ENCODE measurements around the gene CTBP2.
"Not testable (repeated sequence)": the region's sequence is repeated elsewhere in the genome, so short reads cannot be mapped to it uniquely, and the experiment has no call there.

CTBP2 gene

DNA sequence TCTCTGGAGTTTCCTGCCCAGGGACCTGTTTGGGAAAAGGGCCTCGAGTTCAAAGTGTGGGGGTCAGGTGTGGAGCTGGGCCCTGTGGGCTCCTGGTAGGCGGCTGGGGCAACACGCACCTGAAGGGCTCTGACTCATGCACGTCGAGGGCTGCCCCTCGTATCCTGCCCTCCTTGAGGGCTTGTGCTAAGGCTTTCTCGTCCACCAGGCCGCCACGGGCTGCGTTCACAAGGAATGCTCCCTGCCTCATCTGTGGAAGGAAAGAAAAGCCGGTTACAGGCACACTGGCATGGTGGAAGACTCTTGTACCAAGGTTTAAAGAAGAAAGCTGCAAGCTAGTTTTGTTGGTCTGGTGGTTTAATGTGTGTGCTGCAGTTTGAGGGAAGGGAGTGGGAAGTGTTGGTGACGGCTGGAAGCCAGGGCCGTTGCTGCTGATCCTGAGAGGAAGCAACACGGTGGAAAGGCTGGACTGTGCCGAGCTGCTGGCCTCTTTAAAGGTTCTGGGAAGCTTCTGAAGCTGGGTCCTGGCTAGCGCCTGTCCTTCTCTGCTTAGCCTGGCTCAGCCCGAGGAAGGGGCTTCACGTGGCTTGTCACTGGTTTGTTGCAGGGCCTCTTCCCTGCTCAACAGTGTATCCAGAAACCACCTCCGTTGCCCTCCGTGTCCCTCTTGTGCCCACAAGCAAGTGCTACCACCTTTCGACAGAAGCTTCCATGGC, 166.5 kb downstream of the CTBP2 start:
- H3K27ac ChIP-seq (ENCODE audit: low read depth in 2 of 2, low read length in 2 of 2), result no peak overlapping the region
- no peak overlapping the region for H3K4me3 ChIP-seq (ENCODE audit: low read length in 2 of 2)
- no peaks in the 10 kb centered on the region for H3K4me1 ChIP-seq (ENCODE audit: control insufficient read depth in 2 of 2, insufficient read depth in 2 of 2, low read length in 2 of 2)
- H3K9me3 ChIP-seq (ENCODE audit: control insufficient read depth in 2 of 2, low read length in 2 of 2), result no peaks in the 10 kb centered on the region
- H3K9ac ChIP-seq (ENCODE audit: low read depth in 1 of 2, low read length in 2 of 2), result no peak overlapping the region
- H3K36me3 ChIP-seq (ENCODE audit: control insufficient read depth in 2 of 2, insufficient read depth in 2 of 2, low read length in 2 of 2), result peaks cover 65 to 83% of the 10 kb centered on the region in 2 donors
- H3K27me3 ChIP-seq (ENCODE audit: control insufficient read depth in 2 of 2, insufficient read depth in 2 of 2, low read length in 2 of 2), result no peaks in the 10 kb centered on the region

DNA sequence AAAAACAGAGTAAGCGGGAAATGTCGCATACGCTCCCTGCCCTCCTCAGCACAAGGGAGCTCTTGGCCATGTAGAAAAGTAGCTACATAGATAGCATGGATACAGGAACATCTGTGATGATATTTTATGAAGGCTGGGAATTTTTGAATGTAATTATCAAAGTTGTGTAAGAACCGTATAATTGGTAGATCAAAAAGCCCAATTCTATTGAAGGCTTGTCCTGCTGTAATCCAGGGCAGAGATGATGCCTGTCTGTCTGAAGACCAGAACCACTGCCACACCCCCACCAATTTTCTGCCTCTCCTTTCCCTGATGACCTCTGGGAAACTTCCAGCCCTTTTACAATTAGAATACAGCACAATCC, 167.0 kb downstream of the CTBP2 start:
- Histone ChIP-seq H3K9me3 (ENCODE audit: control insufficient read depth in 2 of 2, low read length in 2 of 2) (no peaks in the 10 kb centered on the region), H3K4me3 (ENCODE audit: low read length in 2 of 2) (no peak overlapping the region), H3K36me3 (ENCODE audit: control insufficient read depth in 2 of 2, insufficient read depth in 2 of 2, low read length in 2 of 2) (peaks cover 66 to 79% of the 10 kb centered on the region in 2 donors), H3K4me1 (ENCODE audit: control insufficient read depth in 2 of 2, insufficient read depth in 2 of 2, low read length in 2 of 2) (no peaks in the 10 kb centered on the region), H3K27me3 (ENCODE audit: control insufficient read depth in 2 of 2, insufficient read depth in 2 of 2, low read length in 2 of 2) (no peaks in the 10 kb centered on the region), H3K27ac (ENCODE audit: low read depth in 2 of 2, low read length in 2 of 2) (no peak overlapping the region), H3K9ac (ENCODE audit: low read depth in 1 of 2, low read length in 2 of 2) (no peak overlapping the region)

DNA sequence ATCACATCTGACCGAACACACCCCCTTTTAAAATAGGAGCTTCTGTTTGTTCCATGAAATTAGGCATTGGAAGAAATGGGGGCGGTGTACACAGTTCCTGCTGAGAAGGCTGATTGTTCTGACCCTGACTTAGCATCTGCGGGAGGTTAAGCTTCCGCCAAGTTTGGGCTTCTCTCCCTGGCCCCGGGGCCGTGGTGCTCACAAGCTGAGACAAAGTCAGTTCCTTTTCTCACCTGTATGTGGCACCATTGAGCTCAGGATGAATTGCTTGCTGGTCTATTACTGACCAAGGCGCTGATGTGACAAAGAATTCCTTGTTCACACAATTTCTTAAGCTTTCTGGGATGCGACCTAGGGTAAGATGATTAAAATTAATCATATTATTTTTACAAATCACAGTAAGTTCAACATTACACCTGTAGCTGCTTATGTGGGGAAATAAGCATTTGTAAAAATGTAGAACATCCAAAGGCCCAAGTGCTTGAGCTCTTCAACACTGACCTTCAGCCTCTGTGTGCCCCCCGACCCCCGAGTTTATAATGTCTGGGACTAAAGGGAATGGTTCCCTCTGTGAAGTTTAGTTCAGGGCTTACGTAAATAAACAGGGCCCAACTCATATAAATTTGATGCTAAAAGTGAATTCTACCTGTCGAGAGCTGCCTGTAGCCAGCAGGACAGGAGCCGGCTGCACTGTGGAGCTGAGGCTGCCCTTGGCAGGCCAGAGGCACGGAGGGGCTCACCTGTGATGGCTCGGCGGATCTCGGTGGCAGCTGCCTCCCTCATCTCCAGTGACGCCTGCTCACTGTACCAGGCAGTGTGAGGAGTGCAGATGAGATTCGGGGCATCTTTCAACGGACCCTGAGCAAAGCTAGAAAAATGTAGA, 167.7 kb downstream of the CTBP2 start:
- no peaks in the 10 kb centered on the region for H3K4me1 ChIP-seq (ENCODE audit: control insufficient read depth in 2 of 2, insufficient read depth in 2 of 2, low read length in 2 of 2)
- no peak overlapping the region for H3K27ac ChIP-seq (ENCODE audit: low read depth in 2 of 2, low read length in 2 of 2)
- no peaks in the 10 kb centered on the region for H3K9me3 ChIP-seq (ENCODE audit: control insufficient read depth in 2 of 2, low read length in 2 of 2)
- H3K36me3 ChIP-seq (ENCODE audit: control insufficient read depth in 2 of 2, insufficient read depth in 2 of 2, low read length in 2 of 2), result peaks cover 61 to 77% of the 10 kb centered on the region in 2 donors
- no peaks in the 10 kb centered on the region for H3K27me3 ChIP-seq (ENCODE audit: control insufficient read depth in 2 of 2, insufficient read depth in 2 of 2, low read length in 2 of 2)
- H3K4me3 ChIP-seq (ENCODE audit: low read length in 2 of 2), result no peak overlapping the region
- no peak overlapping the region for H3K9ac ChIP-seq (ENCODE audit: low read depth in 1 of 2, low read length in 2 of 2)

DNA sequence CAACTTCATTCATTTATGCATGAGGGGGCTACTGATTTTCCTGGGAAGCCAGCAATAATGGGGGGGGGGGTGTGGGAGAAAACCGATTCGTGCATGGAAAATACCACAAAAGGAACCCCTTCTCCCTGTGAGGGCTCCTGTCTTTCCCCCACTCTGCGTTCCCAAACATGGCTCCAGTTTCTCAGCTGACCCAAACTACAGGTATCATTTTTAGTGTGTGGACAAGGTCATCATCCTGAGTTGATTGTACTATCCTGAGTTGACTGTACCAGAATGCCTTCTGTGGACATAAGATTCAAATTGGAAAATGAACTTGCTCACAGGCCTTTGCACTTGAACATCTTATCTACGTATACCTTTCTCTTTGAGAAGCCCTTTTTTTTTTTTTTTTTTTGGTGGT, 168.5 kb downstream of the CTBP2 start:
- Histone ChIP-seq H3K27ac (ENCODE audit: low read depth in 2 of 2, low read length in 2 of 2) (no peak overlapping the region), H3K4me3 (ENCODE audit: low read length in 2 of 2) (no peak overlapping the region), H3K4me1 (ENCODE audit: control insufficient read depth in 2 of 2, insufficient read depth in 2 of 2, low read length in 2 of 2) (no peaks in the 10 kb centered on the region), H3K9me3 (ENCODE audit: control insufficient read depth in 2 of 2, low read length in 2 of 2) (no peaks in the 10 kb centered on the region), H3K36me3 (ENCODE audit: control insufficient read depth in 2 of 2, insufficient read depth in 2 of 2, low read length in 2 of 2) (peaks cover 52 to 71% of the 10 kb centered on the region in 2 donors), H3K9ac (ENCODE audit: low read depth in 1 of 2, low read length in 2 of 2) (no peak overlapping the region), H3K27me3 (ENCODE audit: control insufficient read depth in 2 of 2, insufficient read depth in 2 of 2, low read length in 2 of 2) (no peaks in the 10 kb centered on the region)

DNA sequence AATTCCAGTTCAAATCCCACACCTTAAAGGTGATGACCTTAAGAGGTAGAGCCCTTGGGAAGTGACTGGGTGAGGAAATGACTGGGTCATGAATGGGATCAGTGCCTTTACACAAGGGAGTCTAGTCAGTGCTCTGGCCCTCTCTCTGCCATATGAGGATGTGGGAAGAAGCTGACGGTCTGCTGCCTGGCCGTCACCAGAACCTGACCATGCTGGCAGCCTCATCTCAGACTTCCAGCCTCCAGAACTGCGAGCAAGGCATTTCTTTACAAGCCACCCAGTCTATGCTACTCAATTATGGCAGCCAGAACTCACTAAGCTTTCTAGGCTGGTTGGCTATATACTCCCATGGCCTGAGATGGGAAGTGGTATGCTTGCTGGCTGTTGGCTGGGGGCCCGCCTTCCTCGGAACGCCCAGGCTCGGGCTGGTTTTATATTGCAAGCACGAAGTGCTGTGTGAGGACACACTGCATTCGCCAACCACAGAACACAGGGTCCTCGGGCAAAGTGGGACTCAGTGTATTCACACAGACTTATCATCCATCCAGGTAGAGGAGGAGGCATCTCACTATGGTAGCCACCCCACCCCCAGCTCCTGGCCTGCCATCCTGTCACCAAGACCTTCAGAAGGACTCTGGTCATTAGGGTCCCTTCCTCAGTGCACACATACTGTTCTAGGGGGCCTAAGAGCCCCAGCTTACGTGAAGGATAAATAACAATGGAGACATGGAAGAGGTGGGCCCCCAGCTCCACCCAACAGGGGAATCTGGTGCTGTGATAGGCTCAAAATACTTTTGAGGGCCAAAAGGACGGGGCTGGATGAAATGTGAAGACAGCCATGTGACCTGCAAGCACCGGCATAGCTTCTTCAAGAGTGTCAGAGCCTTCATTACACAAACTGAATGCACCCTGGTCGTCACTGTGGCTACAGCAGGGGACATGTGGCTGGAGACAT, 169.4 kb downstream of the CTBP2 start:
- peaks cover 54 to 67% of the 10 kb centered on the region in 2 donors for H3K36me3 ChIP-seq (ENCODE audit: control insufficient read depth in 2 of 2, insufficient read depth in 2 of 2, low read length in 2 of 2)
- H3K27ac ChIP-seq (ENCODE audit: low read depth in 2 of 2, low read length in 2 of 2), result no peak overlapping the region

DNA sequence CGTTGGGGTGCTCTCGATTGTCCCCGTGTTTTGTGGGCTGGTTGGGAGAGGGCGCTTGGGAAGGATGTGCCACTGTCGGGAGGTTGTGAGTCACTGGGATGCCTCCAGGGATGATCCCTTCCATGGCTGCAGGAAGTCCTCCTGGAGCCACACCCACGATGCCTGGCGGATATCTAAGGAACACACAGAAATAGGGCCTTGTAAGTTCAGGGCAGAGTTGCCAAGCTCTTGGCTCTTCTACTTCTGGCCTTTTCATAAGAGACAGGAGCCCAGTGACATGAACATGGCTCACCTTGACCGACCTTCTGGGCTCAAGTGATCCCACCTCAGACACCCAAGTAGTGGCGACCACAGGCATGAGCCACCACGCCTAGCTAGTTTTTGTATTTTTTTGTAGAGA, 170.8 kb downstream of the CTBP2 start:
- H3K9me3 ChIP-seq (ENCODE audit: control insufficient read depth in 2 of 2, low read length in 2 of 2), result no peaks in the 10 kb centered on the region
- no peak overlapping the region for H3K9ac ChIP-seq (ENCODE audit: low read depth in 1 of 2, low read length in 2 of 2)
- no peaks in the 10 kb centered on the region for H3K4me1 ChIP-seq (ENCODE audit: control insufficient read depth in 2 of 2, insufficient read depth in 2 of 2, low read length in 2 of 2)
- no peaks in the 10 kb centered on the region for H3K27me3 ChIP-seq (ENCODE audit: control insufficient read depth in 2 of 2, insufficient read depth in 2 of 2, low read length in 2 of 2)
- H3K4me3 ChIP-seq (ENCODE audit: low read length in 2 of 2), result no peak overlapping the region
- peaks cover 56 to 66% of the 10 kb centered on the region in 2 donors for H3K36me3 ChIP-seq (ENCODE audit: control insufficient read depth in 2 of 2, insufficient read depth in 2 of 2, low read length in 2 of 2)
- H3K27ac ChIP-seq (ENCODE audit: low read depth in 2 of 2, low read length in 2 of 2), result no peak overlapping the region

More for the DNA sequence above, 169.4 kb downstream of the CTBP2 start:
- no peak overlapping the region for H3K9ac ChIP-seq (ENCODE audit: low read depth in 1 of 2, low read length in 2 of 2)
- H3K27me3 ChIP-seq (ENCODE audit: control insufficient read depth in 2 of 2, insufficient read depth in 2 of 2, low read length in 2 of 2), result no peaks in the 10 kb centered on the region
- no peak overlapping the region for H3K4me3 ChIP-seq (ENCODE audit: low read length in 2 of 2)
- no peaks in the 10 kb centered on the region for H3K4me1 ChIP-seq (ENCODE audit: control insufficient read depth in 2 of 2, insufficient read depth in 2 of 2, low read length in 2 of 2)
- H3K9me3 ChIP-seq (ENCODE audit: control insufficient read depth in 2 of 2, low read length in 2 of 2), result no peaks in the 10 kb centered on the region

DNA sequence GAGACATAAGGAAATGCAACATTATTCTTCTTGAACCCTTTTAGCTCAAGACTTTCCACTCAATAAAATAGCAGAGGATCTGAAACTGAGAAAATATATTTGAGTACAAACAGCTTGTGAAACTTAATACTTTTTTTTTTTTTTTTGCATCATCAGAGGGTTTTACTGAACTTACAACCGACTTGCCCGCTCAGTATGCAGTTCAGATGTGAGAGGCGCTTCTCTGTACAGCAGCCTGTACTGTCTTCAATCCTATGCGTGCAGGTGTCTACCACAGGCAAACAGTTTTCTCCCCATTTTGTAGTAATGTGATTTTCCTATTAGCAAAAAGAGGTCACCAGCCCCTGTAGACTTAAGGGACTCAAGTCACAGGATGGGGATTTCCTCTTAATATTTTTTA, 171.6 kb downstream of the CTBP2 start:
- not testable (repeated sequence) for H3K9ac ChIP-seq (ENCODE audit: low read depth in 1 of 2, low read length in 2 of 2); H3K27ac ChIP-seq (ENCODE audit: low read depth in 2 of 2, low read length in 2 of 2); H3K9me3 ChIP-seq (ENCODE audit: control insufficient read depth in 2 of 2, low read length in 2 of 2); H3K4me1 ChIP-seq (ENCODE audit: control insufficient read depth in 2 of 2, insufficient read depth in 2 of 2, low read length in 2 of 2); H3K27me3 ChIP-seq (ENCODE audit: control insufficient read depth in 2 of 2, insufficient read depth in 2 of 2, low read length in 2 of 2); H3K4me3 ChIP-seq (ENCODE audit: low read length in 2 of 2)
- H3K36me3 ChIP-seq (ENCODE audit: control insufficient read depth in 2 of 2, insufficient read depth in 2 of 2, low read length in 2 of 2), result peaks cover 53 to 58% of the 10 kb centered on the region in 2 donors

DNA sequence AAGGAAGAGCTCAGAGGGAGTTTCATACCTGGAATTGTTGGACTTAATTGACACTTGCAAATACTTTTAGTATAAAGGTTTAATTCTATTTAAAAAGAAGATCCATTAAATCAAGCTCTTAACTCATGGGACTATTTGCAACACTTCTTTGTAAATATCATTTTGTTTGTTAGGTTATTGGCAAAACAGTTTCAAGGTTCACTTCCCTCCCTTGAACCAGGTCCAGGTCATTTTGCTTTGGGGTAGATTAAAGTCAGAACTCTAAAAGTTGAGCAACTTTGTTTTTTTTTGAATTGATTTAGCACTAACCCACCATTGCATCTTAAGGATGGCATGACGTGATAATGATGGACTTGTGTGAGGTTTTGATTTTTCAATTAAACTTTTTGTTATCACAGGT, 172.6 kb downstream of the CTBP2 start:
- H3K27me3 ChIP-seq (ENCODE audit: control insufficient read depth in 2 of 2, insufficient read depth in 2 of 2, low read length in 2 of 2), result no peaks in the 10 kb centered on the region
- no peak overlapping the region for H3K4me3 ChIP-seq (ENCODE audit: low read length in 2 of 2)
- no peak overlapping the region for H3K27ac ChIP-seq (ENCODE audit: low read depth in 2 of 2, low read length in 2 of 2)
- H3K9me3 ChIP-seq (ENCODE audit: control insufficient read depth in 2 of 2, low read length in 2 of 2), result no peaks in the 10 kb centered on the region
- H3K4me1 ChIP-seq (ENCODE audit: control insufficient read depth in 2 of 2, insufficient read depth in 2 of 2, low read length in 2 of 2), result no peaks in the 10 kb centered on the region
- H3K36me3 ChIP-seq (ENCODE audit: control insufficient read depth in 2 of 2, insufficient read depth in 2 of 2, low read length in 2 of 2), result peaks cover 55 to 57% of the 10 kb centered on the region in 2 donors
- H3K9ac ChIP-seq (ENCODE audit: low read depth in 1 of 2, low read length in 2 of 2), result no peak overlapping the region

DNA sequence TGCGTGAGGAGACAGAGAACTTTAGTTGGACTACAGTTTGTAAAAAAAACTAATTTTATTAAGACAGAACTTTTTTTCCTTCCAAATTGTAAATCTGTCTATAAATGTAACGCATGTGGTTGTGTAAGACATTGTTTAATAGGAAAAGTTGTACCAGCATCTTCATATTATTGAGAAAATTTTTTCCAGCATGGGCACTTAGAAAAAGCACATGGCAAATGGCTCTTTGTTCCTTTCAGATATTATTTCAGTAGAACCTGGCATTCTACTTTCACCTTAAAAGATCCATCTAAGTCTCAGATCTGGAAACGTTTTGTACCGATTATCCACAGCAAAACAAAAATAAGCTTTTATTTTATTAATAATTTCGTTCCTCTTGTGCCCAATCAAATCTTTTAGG, 175.2 kb downstream of the CTBP2 start:
- Histone ChIP-seq H3K9me3 (ENCODE audit: control insufficient read depth in 2 of 2, low read length in 2 of 2) (no peaks in the 10 kb centered on the region), H3K36me3 (ENCODE audit: control insufficient read depth in 2 of 2, insufficient read depth in 2 of 2, low read length in 2 of 2) (peaks cover 43 to 46% of the 10 kb centered on the region in 2 donors), H3K4me3 (ENCODE audit: low read length in 2 of 2) (no peak overlapping the region), H3K27me3 (ENCODE audit: control insufficient read depth in 2 of 2, insufficient read depth in 2 of 2, low read length in 2 of 2) (no peaks in the 10 kb centered on the region), H3K27ac (ENCODE audit: low read depth in 2 of 2, low read length in 2 of 2) (no peak overlapping the region), H3K4me1 (ENCODE audit: control insufficient read depth in 2 of 2, insufficient read depth in 2 of 2, low read length in 2 of 2) (no peaks in the 10 kb centered on the region), H3K9ac (ENCODE audit: low read depth in 1 of 2, low read length in 2 of 2) (no peak overlapping the region)

Data from mucosa of rectum (tissue), 2 donors.